Activated CD4-positive, alpha-beta T cell treated with anti-CD3 and anti-CD28 coated beads for 24 hours (primary cell): ENCODE results near the gene NOX1.

ENCODE experiments used
- DNase-seq, 2 donors: peaks; one replicate each; pipeline ENCODE4 v3.0.0-alpha.2; 2020; ENCODE audit warnings: low read depth in 2 of 2

Gene NOX1

DNA sequence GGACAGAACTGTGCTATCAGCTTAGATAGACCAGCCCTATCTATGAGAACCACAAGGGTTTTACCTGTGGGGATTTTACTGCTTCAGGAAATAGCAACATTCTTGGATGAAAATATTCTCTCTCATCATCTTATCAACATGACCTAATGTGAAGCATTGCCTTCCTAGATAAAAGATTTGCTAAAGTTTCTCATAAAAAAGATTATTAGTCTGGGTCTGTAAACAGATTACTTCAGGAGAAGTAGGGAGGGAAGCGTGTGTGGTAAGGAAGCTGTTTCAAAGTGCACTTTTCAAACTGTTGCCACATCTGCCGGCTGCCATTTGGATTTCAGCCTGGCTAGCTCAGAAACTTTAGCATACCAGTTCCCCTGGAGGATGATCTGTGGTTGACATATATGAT is at the start of gene NOX1:
NOX1 (minus strand) TSS at position 35 of the 400 bp plus-strand sequence. CDS start 220 bp downstream, outside the sequence.
- no peak for DNase-seq

GRCh38 chrX:100915562-100915961 is 41.4 kb upstream of the NOX1 start:
- DNase-seq: no peak

DNA sequence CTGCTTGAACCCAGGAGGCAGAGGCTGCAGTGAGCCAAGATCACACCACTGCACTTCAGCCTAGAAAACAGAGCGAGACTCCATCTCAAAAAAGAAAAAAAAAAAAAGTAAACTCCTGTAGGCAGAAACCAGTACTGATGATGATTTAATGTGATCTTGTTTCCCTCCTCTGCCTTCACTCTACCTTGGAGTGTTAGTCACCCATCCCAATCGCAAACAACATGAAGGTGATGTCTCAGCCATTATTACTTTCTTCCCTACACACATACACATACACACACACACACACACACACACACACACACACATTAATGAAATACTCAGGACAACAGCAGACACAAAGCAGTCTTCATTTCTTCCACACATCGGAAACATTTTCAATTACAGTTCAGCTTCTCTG is 39.0 kb upstream of the NOX1 start:
- no peak for DNase-seq

DNA sequence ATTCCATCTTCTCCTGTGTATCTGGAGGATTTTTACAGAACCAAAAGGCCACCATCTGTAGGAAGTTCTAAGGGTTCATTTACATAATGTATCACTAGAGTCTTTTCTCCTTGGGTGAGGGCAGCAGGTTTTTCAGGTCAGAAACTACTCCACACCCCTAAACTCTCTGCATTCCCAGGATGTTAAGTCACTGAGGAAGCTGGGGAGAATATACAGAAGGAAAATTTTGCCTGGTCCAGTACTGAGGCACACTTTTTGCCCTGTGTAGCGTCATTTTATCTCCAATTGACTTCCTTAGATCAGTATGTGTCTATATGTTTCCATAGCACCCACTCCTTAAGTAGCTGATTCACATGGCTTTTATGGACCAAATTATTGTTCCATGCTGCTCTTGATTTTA is 37.6 kb upstream of the NOX1 start:
- no peak for DNase-seq

- no peak for DNase-seq
Observed at GRCh38 chrX:100905620-100906019, 31.5 kb upstream of the NOX1 start.

DNA sequence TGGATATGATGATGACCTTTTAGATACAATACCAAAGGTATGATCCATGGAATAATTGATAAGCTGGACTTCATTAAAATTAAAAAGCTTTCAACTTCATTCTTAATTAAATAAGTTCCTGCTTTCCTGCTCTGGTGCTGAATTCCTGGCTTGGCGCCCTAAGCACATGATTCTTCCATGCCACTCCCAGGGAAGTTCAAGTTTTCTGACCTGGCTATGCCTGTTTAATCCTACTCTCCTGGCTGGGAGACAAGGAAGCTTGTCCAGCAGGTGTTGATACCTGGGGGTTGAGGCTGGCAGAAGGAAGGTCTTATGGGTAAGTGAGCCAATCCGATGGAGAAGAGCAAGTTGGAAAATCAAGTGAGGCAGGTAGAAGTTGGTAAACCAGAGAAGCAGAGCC is 30.3 kb upstream of the NOX1 start:
- DNase-seq: no peak

DNA sequence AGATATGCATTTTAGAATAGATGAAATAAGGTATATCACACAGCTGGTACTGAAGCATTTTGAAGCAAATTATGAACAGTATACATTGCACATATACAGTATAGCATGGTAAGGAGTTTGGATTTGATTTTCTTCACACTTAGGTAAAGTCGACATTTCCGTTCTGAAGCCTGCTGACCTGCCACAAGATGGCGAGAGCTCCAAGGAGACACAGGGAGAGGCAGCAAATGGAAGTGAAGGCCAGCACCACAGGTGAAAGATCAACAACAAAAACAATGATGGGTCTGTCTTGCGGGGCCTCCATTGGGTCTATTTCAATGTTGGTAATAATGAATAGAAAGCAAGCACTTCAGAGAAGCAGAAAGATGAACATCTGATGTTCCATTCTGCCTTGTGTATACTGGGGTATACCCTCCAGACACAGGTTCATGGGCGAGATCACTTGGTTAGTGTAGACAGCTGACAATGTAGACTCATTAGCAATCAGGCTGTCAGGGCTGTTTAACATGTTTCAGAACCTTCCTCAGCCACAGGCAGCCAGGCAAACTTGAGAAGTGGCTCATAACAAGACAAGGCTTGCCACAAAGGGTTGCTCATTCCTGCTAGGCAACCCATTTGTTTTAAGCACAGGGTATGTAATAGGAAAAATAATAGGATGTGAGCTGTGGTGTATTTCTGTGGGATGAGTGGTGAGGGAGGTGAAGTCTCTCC is 21.4 kb upstream of the NOX1 start:
- peak in 1 of 2 donors; percentile 4 for DNase-seq

DNA sequence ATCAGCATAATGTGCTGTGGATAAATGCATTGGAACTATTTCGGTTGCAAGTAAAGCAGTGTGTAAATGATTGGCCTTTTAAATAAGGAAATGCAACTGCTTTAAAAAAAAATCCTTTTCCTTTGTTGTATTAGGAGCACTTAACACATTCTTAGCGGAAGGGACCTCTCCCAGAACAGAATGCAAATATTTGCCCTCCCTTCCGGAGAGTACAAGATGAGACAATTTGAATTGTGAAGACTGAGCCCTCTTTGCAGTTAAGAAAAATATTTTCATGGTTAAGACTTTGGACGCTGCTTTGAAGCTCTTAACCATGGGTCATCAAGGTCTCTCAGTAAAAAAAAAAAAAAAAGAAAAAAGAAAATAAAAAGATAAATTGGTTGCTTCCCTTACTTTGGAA is 9.5 kb upstream of the NOX1 start:
- no peak for DNase-seq

GRCh38 chrX:100880368-100880767 is 6.2 kb upstream of the NOX1 start:
- DNase-seq: no peak

DNA sequence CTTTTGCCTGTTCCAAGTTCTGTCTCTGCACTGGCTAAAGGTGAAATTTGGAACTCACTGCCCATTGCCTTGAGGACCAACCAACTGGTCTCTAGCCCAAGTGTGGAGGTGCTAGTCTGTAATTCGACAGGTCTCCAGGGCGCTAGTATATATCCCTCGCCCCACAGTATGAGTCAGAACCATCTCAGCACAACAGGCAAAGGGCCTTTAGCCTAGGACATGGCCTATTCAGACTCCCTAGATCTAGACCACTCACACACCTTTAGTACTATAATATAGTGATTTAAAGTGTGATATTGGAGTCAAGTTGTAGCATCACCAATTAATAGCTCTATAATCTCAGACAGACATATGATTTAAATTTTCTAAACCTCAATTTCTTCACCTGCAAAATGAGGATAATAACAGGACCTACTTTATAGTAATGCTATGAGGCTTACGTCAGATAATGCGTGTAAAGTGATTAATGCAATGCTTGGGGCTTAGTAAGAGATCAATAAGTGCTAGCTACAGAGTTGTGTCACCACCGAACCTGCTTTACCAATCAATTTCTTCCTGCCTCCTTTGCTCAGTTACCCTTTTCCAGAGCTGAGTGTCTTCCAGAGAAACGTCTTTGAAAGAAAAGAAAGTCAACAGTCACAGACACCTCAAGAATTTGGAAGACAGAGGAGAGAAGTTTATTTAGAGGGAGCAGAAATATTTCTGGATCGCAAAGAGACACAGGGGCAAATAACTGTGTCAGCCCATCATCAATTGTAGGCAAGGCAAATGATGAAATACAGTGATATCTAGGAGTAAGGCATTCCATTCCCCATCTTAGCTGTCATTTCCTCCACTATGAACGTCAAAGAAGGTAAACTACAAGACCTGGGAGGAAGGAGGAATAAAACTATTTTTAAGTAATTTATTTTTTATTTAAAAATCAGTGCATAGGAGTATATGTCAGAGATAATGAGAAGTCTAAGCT is 2.3 kb downstream of the NOX1 start:
- no peak for DNase-seq

DNA sequence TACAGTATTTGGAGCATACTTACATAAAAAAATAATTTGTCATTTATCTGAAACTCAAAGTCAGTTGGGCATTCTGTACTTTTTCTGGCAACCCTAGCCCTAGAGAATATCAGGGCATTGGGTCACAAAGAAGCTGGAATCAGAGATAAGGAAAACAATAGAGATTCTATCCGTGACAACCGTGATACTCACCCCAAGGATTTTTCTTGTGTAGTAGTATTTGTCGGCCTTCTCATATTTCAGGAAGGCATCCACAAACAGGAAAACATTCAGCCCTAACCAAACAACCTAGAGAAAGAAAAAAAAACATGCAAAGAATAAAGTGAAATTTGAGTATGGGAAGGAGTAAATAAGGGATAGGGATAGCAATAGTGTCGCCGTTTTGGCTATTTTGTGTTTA is 3.6 kb downstream of the NOX1 start:
- no peak for DNase-seq

DNA sequence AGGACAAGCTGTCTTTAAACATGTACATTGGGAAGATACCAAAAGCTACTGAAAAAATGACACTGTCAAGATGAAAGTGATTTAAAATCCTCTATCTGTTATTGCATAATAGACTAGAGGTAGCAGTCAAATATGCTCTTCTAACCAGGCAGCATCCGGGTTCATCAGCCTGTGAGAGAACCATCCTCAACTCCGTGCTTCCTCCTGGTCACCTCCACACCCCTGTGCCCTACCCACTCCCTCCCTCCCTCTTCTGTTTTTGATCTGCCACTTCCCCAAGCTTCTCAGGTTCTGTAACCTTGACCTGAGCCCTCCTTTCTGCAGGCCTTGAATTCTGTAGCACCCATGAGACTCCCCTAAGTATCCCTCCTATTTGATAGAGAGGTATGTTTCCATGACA is 5.9 kb downstream of the NOX1 start:
- DNase-seq: no peak

GRCh38 chrX:100864657-100865391 is 9.3 kb downstream of the NOX1 start:
- no peak for DNase-seq

DNA sequence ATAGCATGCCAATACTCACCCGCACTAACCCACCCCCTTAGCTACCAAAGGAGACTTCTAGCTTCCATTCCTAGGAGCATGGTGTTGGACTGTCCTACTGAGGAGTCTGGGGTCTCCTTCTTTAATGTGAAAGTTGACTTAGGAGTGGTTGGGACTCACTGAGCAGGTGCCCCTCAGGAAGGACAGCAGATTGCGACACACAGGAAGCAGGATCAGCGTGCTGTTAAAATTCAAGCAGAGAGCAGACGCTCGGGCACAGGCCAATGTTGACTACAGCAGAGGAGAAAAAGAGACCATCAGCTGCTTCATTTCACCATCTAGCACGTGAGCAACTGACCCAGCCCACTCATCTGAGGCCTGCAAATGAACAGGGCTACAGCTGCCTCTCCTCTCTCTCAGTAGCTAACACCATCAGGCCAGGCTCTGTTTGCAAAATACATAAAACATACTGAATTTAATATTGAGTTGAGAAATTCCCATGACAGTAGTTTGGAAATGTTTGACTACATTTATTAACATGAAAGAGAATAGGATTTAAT is 10.8 kb downstream of the NOX1 start:
- no peak for DNase-seq

GRCh38 chrX:100852810-100853209 is 21.3 kb downstream of the NOX1 start:
- no peak for DNase-seq

- no peak for DNase-seq
Observed at GRCh38 chrX:100850317-100850716, 23.8 kb downstream of the NOX1 start.

DNA sequence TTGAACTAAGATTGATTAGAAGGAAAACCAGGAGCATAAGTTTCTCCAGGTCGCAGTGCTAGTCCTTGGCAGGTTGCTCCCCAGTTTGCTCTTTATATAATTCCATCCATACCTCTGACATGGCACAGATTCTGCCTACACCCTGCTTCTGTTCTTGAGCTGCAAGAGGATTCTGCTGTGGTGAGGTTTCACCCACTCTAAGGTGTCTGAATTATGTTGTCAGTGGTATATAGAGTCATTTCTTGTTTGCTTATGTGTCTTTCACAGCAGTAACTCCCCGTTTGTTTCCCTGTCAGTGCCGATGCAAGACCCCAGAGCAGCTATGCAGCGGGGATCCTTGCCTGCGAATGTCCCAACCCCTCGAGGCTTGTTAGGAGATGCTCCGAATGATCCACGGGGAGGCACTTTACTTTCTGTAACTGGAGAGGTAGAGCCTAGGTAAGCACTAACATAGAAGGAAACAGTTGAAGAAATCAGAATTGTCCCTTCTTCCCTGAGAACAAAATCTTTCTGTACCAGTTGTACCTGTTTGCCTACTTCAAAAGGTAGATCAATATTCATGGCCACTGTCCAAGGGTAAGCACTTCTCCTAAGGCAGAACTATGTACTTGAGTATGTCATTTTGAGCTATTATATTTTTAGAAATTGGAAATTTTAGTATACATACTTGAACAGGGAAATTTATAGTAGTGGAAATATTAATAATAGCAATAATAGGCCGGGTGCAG is 42.8 kb downstream of the NOX1 start:
- no peak for DNase-seq

DNA sequence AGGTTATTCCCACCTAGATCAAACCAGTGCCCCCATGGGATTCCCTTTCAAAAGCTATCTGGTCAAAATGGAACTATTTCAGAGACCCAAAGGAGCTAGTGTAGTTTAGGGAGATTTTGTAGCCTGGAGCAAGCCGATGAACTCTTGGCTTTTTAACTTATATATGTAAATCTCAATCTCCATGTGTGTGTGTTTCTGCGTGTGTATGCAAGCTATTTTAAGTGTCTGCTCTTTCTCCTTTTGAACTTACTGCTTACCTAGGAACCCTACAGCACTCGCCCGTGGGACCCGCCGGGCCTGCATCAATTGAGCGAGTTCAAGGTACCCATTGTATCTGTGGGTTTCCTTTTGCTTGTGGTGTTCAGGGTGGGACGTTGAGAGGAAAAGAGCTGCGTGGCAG is 43.6 kb downstream of the NOX1 start:
- no peak for DNase-seq

DNA sequence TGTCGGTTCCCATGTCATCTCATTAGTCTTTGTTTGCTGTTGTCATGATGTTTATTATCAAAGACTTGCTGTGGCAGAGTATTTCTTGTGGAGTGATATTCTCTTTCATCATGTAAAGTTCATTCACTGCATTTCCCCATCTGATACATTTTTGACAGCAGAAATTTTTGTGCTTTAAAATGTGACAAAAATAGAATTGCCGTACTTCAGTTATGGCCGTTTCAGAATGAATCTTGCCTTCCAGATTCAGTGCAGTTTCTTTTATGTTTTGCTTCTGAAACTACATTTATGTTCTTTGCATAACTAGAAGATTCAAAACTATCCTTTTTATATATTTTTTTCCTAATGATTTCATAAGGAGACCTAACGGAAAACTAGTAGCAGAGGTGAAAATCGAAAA is 44.0 kb downstream of the NOX1 start:
- no peak for DNase-seq

DNA sequence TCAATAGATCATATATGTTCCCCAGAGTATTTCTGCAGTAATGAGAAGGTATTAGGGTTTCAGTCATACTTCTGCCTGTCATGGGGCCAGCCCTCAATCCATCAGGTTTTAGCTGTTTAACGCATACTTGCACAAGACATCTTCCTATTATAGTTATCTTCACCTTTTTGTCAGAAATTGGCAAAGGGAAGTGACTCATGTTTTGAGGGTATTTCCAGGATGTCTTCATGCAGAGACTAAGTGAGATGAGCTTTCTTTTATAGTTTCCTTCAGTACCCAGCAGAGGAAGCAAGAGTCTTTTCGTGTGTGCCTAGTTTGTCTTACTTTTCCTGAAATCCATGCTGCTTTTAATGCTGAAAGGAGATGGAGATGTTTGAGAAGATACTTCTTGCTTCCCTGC is 44.4 kb downstream of the NOX1 start:
- no peak for DNase-seq
